Measurements from ENCODE around the gene PBOV1.

PBOV1 gene

DNA sequence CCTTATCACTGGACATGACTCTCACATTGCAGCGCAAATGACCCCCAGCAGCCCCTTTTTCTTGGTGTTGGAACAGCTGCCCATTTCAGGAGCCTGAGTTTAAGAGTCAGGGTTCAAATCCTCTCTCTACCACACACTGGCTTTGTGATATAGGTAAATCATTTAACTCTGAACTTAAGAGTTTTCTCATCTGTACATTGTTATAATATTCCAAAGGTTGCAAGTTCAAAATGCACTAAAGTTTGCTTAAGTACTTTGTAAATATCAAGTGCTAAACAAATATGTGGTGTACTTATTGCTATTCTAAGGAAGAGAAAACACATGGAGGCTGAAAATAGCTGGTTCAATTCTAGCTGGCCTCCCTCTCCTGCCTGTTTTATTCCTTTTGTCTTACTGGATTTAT is 39.3 kb upstream of the PBOV1 start:
- no peak overlapping the region for H3K4me3 ChIP-seq (ENCODE audit: low read depth, low read length)
- no peak for TF ChIP-seq CTCF (IDR thresholded peaks at IDR 0.05; ENCODE audit: borderline replicate concordance, insufficient read depth, low read depth, low read length)

DNA sequence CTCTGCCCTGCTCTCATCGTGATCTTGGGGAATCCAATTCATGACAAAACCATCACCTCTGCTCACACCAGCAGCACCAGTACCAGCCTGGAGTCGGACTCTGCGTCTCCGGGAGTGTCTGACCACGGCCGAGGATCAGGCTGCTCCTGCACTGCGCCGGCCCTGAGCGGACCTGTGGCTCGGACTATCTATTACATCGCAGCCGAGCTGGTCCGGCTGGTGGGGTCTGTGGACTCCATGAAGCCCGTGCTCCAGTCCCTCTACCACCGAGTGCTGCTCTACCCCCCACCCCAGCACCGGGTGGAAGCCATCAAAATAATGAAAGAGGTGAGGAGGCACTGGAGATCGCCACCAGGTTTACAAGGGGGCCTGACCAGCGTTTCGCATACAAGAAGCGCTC is 37.2 kb upstream of the PBOV1 start:
- no peak for TF ChIP-seq CTCF (IDR thresholded peaks at IDR 0.05; ENCODE audit: borderline replicate concordance, insufficient read depth, low read depth, low read length)
- no peak overlapping the region for H3K4me3 ChIP-seq (ENCODE audit: low read depth, low read length)

- H3K4me3 ChIP-seq (ENCODE audit: low read depth, low read length): no peak overlapping the region
- no peak for TF ChIP-seq CTCF (IDR thresholded peaks at IDR 0.05; ENCODE audit: borderline replicate concordance, insufficient read depth, low read depth, low read length)
Measured at GRCh38 chr6:138253731-138254130, 35.4 kb upstream of the PBOV1 start.

DNA sequence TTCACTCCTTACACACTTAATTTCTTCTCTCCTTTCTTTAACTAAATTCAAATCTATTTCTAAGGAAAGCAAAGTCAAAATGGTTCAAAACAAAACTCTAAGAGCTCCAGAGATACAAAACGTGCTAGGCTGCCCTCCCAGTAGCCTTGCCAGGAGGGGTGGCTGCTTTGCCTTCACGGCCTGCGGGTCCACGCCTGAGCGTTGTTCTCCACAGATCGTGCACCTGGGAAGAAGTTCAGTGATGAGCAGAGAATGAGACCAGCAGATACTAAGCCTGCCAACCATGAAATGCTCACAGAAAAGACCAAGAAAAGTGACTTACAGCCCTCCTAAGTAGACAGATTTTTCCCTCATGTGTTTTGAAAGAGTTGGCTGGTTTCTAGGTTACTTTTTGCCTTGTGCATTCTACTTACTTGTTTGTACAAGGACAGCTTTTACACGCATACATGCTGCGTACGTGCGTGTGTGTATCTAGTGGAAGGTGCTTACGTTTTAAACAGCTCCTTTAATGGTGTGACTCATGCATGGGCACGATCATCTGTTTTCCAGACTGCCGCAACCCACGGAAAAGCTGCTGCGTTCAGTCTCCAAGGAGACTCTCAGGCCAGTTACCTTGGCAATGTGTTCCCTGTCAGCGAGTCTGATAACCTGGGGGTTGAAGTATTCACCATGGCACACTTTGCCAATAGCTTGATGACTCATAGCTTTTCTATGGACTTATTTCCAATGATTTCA is 32.4 kb upstream of the PBOV1 start:
- no peak overlapping the region for H3K4me3 ChIP-seq (ENCODE audit: low read depth, low read length)
- no peak for TF ChIP-seq CTCF (IDR thresholded peaks at IDR 0.05; ENCODE audit: borderline replicate concordance, insufficient read depth, low read depth, low read length)

DNA sequence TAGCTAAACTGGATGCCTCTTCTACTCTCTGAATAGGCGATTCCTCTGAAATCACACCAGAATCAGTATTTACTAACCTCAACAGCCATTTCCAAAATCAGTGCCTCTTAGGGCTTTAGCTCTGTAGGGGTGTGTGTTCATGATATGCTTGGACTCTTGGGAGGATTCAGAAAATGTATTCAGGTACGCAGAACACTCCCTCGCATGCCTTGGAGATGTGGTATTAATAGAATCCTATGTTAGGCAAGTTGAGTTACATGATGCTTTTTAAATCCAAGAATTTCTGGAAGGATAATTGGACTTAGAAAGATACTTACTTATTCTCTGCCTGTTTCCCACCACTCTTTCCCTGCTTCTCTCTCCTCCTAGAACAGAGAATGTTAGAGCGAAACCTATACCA is 31.8 kb upstream of the PBOV1 start:
- TF ChIP-seq CTCF (IDR thresholded peaks at IDR 0.05; ENCODE audit: borderline replicate concordance, insufficient read depth, low read depth, low read length): no peak
- no peak overlapping the region for H3K4me3 ChIP-seq (ENCODE audit: low read depth, low read length)

GRCh38 chr6:138248878-138249277 is 30.6 kb upstream of the PBOV1 start:
- TF ChIP-seq CTCF (IDR thresholded peaks at IDR 0.05; ENCODE audit: borderline replicate concordance, insufficient read depth, low read depth, low read length): no peak
- no peak overlapping the region for H3K4me3 ChIP-seq (ENCODE audit: low read depth, low read length)

DNA sequence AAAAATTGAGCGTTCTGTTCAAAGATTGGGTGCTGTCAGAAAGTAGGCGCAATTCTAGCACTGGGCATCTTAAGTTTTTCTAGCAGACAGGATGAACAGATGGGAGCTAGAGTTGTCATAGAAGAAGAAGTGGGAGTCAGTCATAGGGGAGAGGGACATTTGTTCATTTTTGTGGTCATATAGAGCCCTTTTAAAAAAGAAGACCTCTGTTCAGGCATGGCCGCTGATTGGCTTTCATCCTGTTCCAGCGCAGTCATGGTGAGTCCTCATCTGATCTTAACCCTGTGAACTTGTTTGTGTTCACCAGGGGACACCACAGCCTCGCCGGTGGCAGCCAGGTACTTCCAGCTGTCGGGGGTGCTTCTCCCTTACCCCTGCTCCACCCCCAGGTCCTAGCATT is 29.7 kb upstream of the PBOV1 start:
- no peak overlapping the region for H3K4me3 ChIP-seq (ENCODE audit: low read depth, low read length)
- TF ChIP-seq CTCF (IDR thresholded peaks at IDR 0.05; ENCODE audit: borderline replicate concordance, insufficient read depth, low read depth, low read length): no peak
